K562 (cell line): Measurements from ENCODE around the gene TXNRD1. TPM values are rescaled to one million over a fixed set of nuclear protein-coding genes. Genes with fewer than 3 reads are reported as not detected.

Experiments
- BDP1 ChIP-seq: IDR thresholded peaks from 3 replicates; pipeline ENCODE4 v1.6.1; 2011; ENCODE audit not compliant: insufficient read length, insufficient read depth
- BHLHE40 ChIP-seq: IDR thresholded peaks from 2 replicates; pipeline ENCODE4 v1.6.1; 2011; ENCODE audit warnings: low read length, improper control_type of control experiment
- CBFA2T3 ChIP-seq: fragments of 450-650 bp; IDR thresholded peaks from 2 replicates; pipeline ENCODE4 v1.6.1; 2017
- DACH1 ChIP-seq: fragments of 450-650 bp; IDR thresholded peaks from 2 replicates; pipeline ENCODE4 v1.6.1; 2018; ENCODE audit not compliant: partially characterized antibody
- E2F5 ChIP-seq: sonication (generic); formaldehyde crosslinking; IDR thresholded peaks from 2 replicates; pipeline ENCODE4 v1.8.0; 2022; ENCODE audit warnings: mild to moderate bottlenecking, missing genetic modification reagents
- ERF ChIP-seq: fragments of 450-650 bp; formaldehyde crosslinking; IDR thresholded peaks from 2 replicates; pipeline ENCODE4 v1.4.0; 2020; ENCODE audit warnings: mild to moderate bottlenecking, mixed read lengths
- HES1 ChIP-seq: fragments of 450-650 bp; IDR thresholded peaks from 2 replicates; pipeline ENCODE4 v1.6.1; 2016; ENCODE audit warnings: low read depth, mild to moderate bottlenecking, moderate library complexity
- HIVEP1 ChIP-seq: fragments of 250-450 bp; sonication (Bioruptor Pico); IDR thresholded peaks from 2 replicates; pipeline ENCODE4 v1.4.0; 2020; ENCODE audit warnings: mild to moderate bottlenecking
- PHB2 ChIP-seq: fragments of 450-650 bp; IDR thresholded peaks from 2 replicates; pipeline ENCODE4 v1.6.1; 2017; ENCODE audit warnings: low read depth
- PRPF4 ChIP-seq: fragments of 200-400 bp; formaldehyde crosslinking; IDR thresholded peaks from one replicate; pipeline ENCODE4 v1.6.1; 2017; ENCODE audit warnings: low read length, low read depth, mild to moderate bottlenecking; ENCODE audit not compliant: insufficient read depth, poor library complexity, severe bottlenecking
- SUPT5H ChIP-seq: fragments of 450-650 bp; IDR thresholded peaks from 2 replicates; pipeline ENCODE4 v1.6.1; 2016
- TBP ChIP-seq: optimal IDR thresholded peaks from 2 replicates; pipeline ENCODE3; 2011; ENCODE audit warnings: low read depth, low read length, improper control_type of control experiment
- TEAD4 ChIP-seq, 2 experiments: sonication (generic) in 1 of 2; formaldehyde crosslinking in 1 of 2; IDR thresholded peaks; 2 replicates each; pipeline versions ENCODE4 v1.6.1 to v1.8.0; 2012 to 2022; ENCODE audit warnings: borderline replicate concordance in 1 of 2, inconsistent platforms in 1 of 2, low read length in 1 of 2, mild to moderate bottlenecking in 1 of 2, missing genetic modification reagents in 1 of 2
- UBTF ChIP-seq, 2 experiments: IDR thresholded peaks; 2 replicates each; pipeline ENCODE4 v1.6.1; 2012; ENCODE audit warnings: improper control_type of control experiment in 2 of 2, low read depth in 2 of 2, low read length in 2 of 2, borderline replicate concordance in 1 of 2
- ZBTB33 ChIP-seq: sonication (generic); formaldehyde crosslinking; IDR thresholded peaks from 2 replicates; pipeline ENCODE4 v1.8.1; 2023; ENCODE audit warnings: mild to moderate bottlenecking, missing genetic modification reagents
- polyA plus RNA-seq, 8 experiments: library from polyadenylated mRNA; depleted of rRNA in 4 of 8; stranded (reverse) in 5 of 8; unstranded in 3 of 8; fragments of >200 nt; fragmentation: Nextera tagmentation in 2 of 8; fragmentation: Illumina TruSeq in 1 of 8; extraction: Ambion mirVana in 2 of 8; extraction: Trizol in 1 of 8; gene quantifications; 2 replicates each; pipeline versions ENCODE4 v1.2.1 to v1.2.3, GENCODE V29; 2011 to 2014; ENCODE audit warnings: inconsistent platforms in 1 of 8, missing spikeins in 1 of 8
- total RNA-seq, 7 experiments: library from RNA; depleted of rRNA in 6 of 7; stranded (reverse); fragments of >200 nt in 6 of 7; fragmentation: Illumina TruSeq in 2 of 7; extraction: Trizol in 2 of 7; gene quantifications; 2 replicates each; pipeline versions ENCODE4 v1.2.1 to v1.2.3, GENCODE V29; 2011 to 2021; ENCODE audit warnings: low replicate concordance in 1 of 7
- TF ChIP-seq, protein P1 (sequence below): conservative IDR thresholded peaks from 2 replicates; pipeline ENCODE4 v1.6.1; 2011; ENCODE audit warnings: low read depth, mild to moderate bottlenecking, low read length; ENCODE audit not compliant: control insufficient read depth
- TF ChIP-seq, protein P2 (sequence below): fragments of 250-450 bp; sonication (Bioruptor Pico); IDR thresholded peaks from 2 replicates; pipeline ENCODE4 v1.4.0; 2020; ENCODE audit warnings: mild to moderate bottlenecking, moderate library complexity, borderline replicate concordance

Gene TXNRD1
- total and polyA plus RNA-seq, 9 of the 15 experiments (the other 6 are each of a cell fraction or from before 2014, with no cell fraction given) = 107 to 189 (median 146) TPM

- peak; percentile 81 for TF ChIP-seq ZBTB33 (CRISPR knock-in tag)
- TF ChIP-seq, protein P1, sequence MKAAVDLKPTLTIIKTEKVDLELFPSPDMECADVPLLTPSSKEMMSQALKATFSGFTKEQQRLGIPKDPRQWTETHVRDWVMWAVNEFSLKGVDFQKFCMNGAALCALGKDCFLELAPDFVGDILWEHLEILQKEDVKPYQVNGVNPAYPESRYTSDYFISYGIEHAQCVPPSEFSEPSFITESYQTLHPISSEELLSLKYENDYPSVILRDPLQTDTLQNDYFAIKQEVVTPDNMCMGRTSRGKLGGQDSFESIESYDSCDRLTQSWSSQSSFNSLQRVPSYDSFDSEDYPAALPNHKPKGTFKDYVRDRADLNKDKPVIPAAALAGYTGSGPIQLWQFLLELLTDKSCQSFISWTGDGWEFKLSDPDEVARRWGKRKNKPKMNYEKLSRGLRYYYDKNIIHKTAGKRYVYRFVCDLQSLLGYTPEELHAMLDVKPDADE = 0 out of 2 replicates have a peak, but pooled peaks have one; percentile 58
- TF ChIP-seq BHLHE40 = peak; percentile 83
- TF ChIP-seq CBFA2T3 = no peak
- TF ChIP-seq, protein P2, sequence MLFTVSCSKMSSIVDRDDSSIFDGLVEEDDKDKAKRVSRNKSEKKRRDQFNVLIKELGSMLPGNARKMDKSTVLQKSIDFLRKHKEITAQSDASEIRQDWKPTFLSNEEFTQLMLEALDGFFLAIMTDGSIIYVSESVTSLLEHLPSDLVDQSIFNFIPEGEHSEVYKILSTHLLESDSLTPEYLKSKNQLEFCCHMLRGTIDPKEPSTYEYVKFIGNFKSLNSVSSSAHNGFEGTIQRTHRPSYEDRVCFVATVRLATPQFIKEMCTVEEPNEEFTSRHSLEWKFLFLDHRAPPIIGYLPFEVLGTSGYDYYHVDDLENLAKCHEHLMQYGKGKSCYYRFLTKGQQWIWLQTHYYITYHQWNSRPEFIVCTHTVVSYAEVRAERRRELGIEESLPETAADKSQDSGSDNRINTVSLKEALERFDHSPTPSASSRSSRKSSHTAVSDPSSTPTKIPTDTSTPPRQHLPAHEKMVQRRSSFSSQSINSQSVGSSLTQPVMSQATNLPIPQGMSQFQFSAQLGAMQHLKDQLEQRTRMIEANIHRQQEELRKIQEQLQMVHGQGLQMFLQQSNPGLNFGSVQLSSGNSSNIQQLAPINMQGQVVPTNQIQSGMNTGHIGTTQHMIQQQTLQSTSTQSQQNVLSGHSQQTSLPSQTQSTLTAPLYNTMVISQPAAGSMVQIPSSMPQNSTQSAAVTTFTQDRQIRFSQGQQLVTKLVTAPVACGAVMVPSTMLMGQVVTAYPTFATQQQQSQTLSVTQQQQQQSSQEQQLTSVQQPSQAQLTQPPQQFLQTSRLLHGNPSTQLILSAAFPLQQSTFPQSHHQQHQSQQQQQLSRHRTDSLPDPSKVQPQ = 0 out of 2 replicates have a peak, but pooled peaks have one; percentile 20
- TF ChIP-seq BDP1 = no peak
- no peak for TF ChIP-seq DACH1
- peak; percentile 65 for TF ChIP-seq SUPT5H
- TF ChIP-seq TBP = peak; percentile 92
- TF ChIP-seq ERF (CRISPR knock-in tag) = no peak
- TF ChIP-seq TEAD4 (IDR thresholded peaks at IDR 0.05; ENCODE audit: low read length) = no peak; the same call in 1 of the 2 replicates
- TF ChIP-seq TEAD4 (CRISPR knock-in tag; IDR thresholded peaks at IDR 0.05; ENCODE audit: borderline replicate concordance) = no peak
- 0 out of 2 replicates have a peak, but pooled peaks have one; percentile 6 for TF ChIP-seq HIVEP1 (CRISPR knock-in tag)
- TF ChIP-seq PHB2 = no peak
- TF ChIP-seq PRPF4 = no peak
- no peak for TF ChIP-seq HES1
- peak; percentile 11; the same call in 1 of the 2 replicates for TF ChIP-seq E2F5 (CRISPR knock-in tag)
- 0 out of 4 replicates have a peak, but pooled peaks of 1 of the 2 experiments have one; percentile 56 for TF ChIP-seq UBTF (IDR thresholded peaks at IDR 0.05; ENCODE audit: borderline replicate concordance in 1 of 2, low read depth in 2 of 2, low read length in 2 of 2)
Measured at GRCh38 chr12:104288635-104289274, 73.2 kb downstream of the TXNRD1 start (continued).
